ENCODE measurements around the gene TRIM33. TPM values are rescaled to one million over a fixed set of nuclear protein-coding genes. Genes with fewer than 3 reads are reported as not detected.

The TRIM33 gene
- polyA plus RNA-seq, 3 donors, result 44.4 to 62.2 (median 57.9) TPM

DNA sequence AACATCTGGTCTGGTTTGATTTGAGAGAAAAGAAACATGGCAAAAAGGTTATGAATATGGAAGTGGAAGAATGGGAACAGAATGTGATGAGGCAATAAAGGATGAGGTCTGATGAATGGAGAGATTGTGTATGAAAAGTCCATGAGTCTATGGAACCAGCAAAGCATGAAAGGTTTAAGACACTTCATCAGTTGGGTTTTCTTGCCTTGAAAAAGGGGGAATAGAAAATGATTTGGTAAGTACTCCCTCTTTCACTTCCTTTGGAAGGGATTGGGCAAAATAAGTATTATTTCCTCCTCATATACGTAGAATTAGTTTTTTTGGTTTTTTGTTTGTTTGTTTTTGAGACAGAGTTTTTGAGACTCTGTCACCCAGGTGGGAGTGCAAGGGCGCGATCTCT is 155.8 kb downstream of the TRIM33 start:
- DNase-seq, result no peak

DNA sequence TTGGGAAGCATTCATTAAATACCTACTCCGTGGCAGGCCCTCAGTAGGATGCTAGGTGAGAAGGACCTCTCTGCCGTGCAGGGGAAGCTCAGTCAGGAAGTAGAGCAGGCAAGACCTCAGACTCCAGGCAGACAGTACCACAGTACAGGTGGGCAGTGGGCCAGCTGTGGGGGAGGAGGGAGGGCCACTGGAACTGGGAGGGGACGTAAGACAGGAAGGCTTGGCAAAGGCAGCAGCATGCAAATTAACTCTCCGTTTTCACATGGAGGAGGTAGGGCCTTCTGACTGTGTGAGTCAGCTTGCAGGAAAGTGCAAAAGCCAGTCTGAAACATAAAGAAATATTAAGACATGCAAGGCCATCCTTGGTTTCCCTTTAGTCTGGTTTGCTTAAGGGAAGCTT is 157.7 kb downstream of the TRIM33 start:
- peak; percentile 39 for DNase-seq

DNA sequence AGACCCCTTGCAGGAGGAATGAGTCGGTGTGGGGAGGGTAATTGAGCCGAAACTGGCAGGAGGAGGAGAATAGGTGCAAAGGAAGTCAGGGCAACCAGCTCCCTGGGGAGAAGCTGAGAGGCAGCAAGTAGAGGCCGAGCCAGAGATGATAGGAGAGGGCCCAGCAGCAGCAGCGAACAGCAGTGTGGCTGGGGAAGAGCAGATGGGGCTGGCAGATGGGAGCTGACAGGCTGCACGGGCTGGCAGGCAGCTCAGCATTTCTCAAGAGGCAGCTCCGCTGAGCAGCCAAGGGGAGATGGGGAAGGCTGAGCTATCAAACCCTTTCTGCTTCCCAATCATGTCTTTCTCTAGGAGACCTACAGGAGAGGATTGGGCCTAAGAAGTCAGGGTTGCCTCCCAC is 158.2 kb downstream of the TRIM33 start:
- DNase-seq, result no peak

DNA sequence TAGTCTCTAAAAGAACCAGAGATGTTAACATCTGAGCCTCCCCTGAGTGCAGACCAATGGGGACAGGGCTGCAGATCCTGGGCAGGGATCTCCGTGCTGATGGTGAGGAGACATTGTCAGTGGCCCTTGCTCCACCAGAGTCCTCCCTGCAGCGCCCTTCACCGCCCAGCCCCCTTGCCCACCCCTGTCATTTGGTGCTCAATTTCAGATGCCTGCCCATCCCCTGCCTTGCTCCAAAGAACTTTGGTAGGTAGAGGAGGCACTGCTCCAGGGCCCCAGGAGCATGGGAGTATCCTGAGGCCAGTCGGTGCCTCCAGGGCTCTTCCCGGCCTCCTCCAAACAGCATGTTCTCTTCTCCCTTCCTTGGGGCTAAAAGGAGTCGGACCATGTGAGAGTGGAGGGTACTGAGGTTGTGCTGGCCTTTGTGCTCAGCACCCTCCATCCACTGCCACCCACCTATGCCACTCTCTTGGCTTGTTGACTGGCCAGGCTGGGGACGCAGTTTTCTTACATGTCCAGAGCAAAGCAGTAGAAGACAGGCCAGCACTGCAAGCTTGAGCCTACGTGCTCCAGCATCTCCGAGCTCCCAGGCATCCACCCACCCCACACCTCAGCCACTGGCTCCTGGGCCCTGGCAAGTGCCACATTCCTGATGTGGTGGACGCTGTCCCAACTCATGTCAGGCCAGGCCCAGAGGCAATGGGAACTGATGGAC is 160.1 kb downstream of the TRIM33 start:
- DNase-seq, result no peak

DNA sequence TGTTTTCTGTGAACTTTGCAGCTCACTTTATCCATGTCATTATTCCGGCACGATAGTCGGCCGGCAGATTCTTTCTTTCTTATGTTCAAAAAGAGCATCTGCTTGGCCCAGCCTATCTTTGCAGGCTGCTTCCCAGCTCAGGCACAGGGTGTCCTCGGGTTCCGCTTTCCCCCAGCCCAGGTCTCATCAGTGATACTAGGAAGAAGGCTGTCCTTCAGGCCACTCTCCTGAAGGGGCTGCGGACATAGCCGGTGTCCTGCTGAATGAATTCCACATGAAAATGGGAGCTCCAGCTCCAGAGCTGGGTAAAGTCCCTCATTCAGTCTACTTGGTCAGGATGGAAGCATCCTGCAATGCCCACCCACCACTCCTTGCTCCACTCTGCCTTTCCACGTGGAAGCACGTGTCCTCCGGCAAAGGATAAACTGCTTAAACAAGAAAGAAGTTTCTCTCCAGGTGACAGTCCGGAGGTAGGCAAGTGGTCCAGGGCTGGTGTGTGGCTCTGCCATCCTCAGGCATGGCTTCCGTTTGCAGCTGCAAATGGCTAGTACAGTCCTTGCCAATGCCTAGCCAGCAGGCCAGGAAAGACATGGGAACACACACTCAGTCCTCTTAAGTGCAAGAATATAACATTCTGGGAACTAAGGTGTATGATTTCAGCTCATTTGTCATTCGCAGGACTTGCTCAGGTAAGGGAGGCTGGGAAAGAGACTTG is 161.0 kb downstream of the TRIM33 start:
- DNase-seq, result no peak

DNA sequence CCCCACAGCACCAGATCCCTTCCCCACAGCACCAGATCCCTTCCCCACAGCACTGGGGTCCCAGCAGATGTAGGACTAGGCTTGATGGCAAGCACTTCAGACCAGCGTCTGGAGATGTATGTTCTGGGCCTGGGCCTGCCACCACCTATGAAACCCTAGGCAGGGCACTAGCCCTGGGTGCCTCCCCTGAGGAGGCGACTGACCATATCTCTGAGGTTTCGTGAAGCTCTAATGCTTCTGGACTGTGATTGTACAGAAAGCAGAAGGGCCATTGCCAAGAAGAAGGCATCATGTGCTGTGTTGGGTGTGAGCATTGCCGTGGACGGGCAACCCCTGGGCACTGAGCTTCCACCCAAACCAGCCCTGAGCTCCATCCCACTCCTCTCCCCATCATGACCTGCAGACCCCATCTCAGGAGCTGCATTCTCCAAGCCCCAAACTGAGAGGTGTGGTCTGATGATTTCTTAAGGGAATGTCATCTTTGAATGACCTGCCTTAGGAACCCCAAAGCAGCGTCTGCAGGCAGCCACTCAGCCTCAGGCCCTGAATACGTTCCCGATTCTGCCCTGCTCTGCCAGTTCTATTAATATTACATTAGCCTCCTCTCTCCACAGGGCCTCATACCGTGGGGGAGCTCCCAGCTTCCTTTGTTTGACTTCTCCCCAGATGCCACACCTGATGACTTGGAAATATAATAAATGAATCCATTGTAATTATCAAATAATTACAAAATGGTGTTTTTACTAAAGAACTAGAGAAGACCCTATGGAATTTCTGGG is 163.4 kb downstream of the TRIM33 start:
- no peak for DNase-seq

DNA sequence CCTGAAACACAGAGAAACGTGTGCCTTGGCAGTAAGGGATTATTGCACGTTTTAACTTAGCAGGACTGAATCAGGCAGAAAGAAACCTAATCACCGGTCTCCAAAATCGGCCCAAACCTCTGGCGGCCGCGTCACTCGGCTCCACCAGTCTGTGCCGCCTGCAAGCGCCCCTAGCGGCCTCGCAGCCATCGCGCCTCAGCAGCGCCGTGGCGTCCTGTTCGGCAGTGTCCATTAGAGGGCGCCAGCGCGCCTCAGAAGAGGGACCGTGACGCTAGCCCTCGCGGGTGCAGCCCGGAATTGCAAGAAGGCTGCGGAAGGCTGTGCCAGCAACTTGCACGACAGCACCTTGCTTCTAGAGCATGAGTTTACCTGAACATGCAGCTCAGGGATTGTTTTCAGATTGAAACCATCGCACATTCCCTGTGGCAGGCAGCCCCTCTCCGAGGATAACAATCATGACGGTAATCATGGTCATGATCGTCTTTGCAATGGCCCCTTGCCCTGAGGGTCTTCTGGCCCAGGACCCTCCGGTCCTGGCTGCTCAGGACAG is 164.4 kb downstream of the TRIM33 start:
- DNase-seq, result peak; percentile 95

DNA sequence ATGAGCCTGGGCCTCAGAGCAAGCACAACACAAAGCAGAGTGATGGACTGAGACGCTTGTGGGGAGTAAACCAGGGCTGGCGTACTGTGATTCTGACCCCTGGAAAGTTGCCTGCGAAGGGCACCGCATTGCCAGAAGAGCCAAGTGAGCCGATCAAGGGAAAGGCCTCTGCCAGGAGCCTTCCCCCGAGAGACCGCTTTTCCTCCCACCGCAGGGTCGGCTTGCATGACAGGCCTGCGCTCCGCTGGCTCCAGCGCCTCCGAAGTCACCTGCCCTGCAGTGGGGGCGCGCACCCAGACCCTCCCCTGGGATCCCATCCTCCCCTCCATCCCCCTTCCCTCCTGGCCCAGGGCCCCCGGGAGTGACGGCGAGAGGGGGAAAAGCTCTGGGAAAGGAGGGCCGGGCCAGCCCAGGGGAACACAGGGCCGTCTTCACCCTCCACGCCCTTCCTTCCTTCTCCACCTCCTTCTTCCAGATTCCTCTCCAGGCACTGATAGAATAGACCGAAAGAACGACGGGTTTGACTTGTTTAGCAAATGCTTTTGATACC is 165.0 kb downstream of the TRIM33 start:
- peak; percentile 34 for DNase-seq

DNA sequence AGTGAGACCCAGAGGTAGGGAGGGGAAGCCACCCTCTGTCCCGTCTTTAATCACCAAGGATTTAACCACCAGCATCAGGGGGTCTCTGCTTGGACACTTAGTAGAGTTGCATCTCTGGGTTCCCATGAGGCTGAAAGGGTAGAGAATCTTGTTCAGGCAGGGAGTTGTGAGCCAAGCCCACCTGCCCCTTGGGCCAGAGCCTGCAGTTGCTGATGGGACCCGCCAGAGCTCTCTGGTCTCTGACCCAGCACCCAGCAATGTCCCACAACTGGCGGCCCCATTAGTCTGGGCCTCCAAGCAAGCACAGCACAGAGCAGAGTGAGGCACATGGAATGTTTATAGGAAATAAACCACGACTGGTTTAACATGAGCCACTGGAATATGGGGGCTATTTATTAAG is 166.3 kb downstream of the TRIM33 start:
- DNase-seq, result no peak

Other genes with a start within 250 kb of the TRIM33 start
- 10 to 100 TPM; 50.6 to 58.7 (median 53.7) TPM for gene BCAS2, start 70.4 kb upstream of the TRIM33 start, polyA plus RNA-seq (ENCODE audit: insufficient read length in 3 of 3)
- gene DENND2C, start 158.8 kb upstream of the TRIM33 start, polyA plus RNA-seq (ENCODE audit: insufficient read length in 3 of 3), result 1 to 10 TPM; 3.3 to 4.9 (median 4.0) TPM
- gene AMPD1, start 184.3 kb upstream of the TRIM33 start, polyA plus RNA-seq (ENCODE audit: insufficient read length in 3 of 3), result under 1 TPM in 1 of 3 donors, not detected in 2; 0.13 TPM
- gene NRAS, start 205.6 kb upstream of the TRIM33 start, polyA plus RNA-seq (ENCODE audit: insufficient read length in 3 of 3), result 10 to 100 TPM; 55.2 to 67.4 (median 65.2) TPM
- gene CSDE1, start 246.8 kb upstream of the TRIM33 start, polyA plus RNA-seq (ENCODE audit: insufficient read length in 3 of 3), result 100 to 1,000 TPM; 394 to 452 (median 432) TPM

Measured in renal pelvis (tissue), 4 donors.